HL-60/S4 treated with retinoic acid at 250 ng/mL for 4 days and 3 days (cell line): ENCODE results near the gene HACD4.
"Not testable (repeated sequence)": the region's sequence is repeated elsewhere in the genome, so short reads cannot be mapped to it uniquely, and the experiment has no call there.

ENCODE experiments used
- in situ Hi-C: fragments of 300-500 bp; cut with MboI; formaldehyde crosslinking; loops from 2 replicates; pipeline ENCODE4 v1.7.0; 2022; ENCODE audit warnings: low sequenced_read_pairs

HACD4 gene

DNA sequence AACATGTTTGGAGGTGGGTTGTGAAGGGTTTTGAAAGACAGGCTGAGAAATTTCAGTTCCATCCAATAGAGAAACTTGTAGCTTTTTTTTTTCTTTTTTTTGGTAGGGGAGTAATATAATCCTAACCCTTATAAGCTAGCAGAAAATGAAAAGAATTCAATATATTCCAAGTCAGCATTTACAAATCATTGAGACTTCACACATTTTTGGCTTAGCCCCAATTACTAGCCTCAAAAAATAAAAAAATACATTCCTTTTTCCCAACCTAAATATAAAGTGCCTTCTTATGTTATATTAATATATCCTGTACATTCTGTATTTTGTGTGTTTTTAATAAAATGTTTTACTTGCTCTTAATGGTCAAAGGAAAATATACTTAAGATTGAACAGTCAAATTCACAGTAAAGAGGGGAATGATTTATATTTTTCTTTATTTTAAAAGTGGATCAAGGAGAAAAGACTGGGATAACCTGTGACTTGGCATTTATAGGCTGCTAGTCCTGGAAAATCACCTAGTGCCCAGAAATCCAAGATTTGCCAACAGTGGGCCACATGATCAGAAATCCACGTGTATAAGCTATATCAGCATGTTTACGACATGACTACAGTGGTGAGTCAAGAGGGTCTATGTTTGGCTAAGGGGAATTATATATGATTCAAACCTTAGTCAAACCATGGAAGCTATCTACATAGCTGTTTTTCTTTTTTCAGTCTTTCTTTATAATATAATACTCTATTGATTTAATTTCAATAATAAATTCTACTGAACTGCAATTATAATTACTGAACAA lies 14.5 kb downstream of the HACD4 start:
- in situ Hi-C loops, result no loop called here

DNA sequence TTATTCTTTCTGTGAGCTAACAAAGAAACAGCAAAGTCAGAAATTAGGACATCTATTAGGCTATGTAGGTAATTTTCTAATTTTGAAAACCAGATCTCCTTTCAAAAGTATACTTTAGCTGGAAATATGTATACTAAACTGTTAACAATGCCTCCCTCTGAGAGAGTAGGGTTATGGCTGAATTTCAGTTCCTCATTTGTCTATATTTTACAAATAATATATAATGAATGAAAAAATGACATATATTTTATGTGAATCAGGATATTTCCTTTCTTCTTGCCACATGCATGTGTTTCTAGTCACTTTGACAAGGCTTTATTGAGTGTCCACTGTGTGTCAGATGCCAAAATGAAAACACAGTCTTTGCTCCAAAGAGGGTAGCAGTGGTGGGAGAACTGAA lies 15.4 kb downstream of the HACD4 start:
- in situ Hi-C loops, result no loop called here

DNA sequence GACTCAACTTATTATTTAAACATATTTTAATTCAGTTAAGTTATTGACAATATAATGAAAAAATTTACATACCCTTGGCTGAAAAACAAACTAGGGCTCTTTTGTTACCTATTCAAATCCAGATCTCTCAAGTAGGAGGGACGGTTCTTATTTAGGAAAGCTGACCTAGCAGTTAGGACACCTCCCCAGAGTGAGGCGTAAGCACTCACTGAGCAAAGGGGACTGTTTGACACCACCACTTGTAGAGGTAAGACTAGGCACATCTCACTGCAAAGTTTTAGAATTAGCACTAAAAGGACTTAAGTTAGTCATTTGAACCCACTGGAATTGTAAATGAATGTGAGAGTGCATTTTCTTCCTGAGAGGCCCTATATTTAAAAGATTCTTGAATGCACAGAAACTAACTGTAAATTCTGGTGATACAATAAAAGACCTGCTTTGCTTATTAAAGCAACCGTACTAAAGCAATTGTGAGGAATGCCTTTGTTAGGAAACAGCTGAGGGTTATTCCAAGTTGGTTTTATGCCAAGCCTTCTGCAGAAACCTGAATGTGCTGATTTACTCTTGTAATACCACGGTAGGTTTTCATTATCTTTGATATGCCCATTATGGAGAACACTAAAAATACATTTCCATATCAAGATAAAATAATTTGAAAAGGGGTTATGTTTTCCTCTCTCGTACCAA lies 16.2 kb downstream of the HACD4 start:
- in situ Hi-C loops, result no loop called here

DNA sequence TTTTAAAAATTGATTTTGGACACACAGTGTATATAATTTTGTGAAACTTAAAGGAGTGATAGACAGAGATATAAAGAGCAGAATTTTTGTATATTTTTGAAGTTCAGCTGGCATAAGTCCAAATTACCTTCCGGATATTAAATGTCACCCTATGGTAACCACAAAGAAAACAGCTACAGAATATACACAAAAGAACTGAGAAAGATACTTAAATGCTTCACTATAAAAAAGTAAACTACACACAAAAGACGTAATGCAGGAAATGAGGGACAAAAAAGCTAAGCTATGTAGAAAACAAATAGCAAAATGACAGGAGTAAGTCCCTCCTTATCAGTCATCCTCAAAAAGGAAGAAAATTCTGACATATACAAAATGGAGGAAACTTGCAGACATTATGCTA lies 29.4 kb downstream of the HACD4 start:
- in situ Hi-C loops, result no loop called here

DNA sequence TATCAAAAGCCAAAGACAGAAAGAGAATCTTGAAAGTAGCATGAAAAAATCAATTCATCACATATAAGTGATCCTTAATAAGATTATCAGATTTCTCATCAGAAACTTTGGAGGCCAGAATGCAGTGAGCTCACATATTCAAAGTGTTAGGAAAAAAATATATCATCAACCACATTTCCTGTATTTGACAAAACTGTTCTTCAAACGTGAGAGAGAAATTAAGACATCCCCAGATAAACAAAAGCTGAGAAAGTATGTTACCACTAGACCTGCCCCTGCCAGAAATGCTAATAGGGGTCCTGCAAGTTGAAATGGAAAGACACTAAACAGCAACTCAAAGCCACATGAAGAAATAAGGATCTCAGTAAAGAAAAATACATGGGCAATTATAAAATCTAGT lies 29.9 kb downstream of the HACD4 start:
- in situ Hi-C loops, result no loop called here

DNA sequence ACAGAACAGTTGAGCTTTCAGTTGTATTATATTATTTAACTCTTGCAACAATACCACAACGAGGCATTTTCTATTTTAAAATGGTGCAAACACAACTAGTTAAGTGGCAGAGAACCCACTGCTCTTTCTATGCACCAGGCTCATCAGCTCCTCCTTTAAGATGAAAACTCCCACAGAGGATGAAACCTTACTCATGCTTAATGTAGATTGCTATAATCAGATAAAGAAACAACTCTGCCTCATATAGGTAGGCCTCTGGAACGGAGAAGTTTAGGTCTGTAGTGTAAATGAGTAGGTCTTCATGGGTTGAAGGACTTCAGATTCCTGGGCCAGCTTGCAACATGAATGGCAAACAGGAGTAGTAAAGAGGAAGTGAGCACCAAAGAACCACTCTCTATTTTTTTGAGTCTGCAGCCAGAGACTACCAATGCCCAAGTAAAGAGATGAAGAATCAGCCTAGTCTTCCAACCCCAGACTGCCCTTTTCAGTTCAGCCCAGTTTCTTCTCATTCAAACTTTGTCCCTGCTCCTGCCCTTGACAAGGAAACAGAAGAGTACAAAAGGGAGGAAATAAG lies 33.9 kb downstream of the HACD4 start:
- in situ Hi-C loops, result no loop called here

DNA sequence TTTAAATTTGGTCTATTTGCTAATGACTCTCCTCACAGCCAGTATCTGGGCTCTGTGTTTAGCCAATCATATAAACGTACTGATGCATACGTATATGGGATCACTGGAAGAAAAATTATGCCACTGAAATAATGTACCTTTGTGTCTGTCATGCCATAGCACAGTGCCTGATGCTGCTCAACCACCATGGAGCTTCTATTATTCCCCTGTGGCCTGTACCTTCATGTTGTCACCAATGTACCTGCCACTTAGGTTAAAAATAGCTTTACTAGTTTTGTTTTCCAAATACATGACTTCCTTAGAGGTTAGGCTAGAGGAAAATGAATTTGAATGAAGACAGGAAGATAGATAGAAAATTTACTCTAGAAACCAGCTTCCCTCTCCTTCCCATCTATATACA lies 34.6 kb downstream of the HACD4 start:
- in situ Hi-C loops, result no loop called here

DNA sequence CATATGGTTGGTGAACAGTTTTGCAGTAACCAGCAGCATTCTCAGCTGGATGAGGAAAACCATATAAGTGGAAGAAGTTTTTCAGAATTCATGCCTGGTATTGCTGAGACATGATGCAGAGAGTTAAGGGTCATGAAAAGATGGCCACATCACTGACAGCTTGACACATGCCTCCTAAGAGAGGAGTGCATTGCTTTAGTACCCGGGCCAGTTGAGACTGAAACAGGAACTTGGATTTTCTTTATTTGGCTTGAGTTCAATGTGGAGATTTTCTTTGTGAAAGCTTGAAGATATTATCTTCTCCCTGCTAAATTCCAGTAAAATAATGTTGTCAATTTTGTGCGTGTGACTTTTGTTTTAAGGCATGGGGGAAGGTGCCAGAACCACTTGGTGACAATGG lies 35.8 kb downstream of the HACD4 start:
- in situ Hi-C loops, result no loop called here

DNA sequence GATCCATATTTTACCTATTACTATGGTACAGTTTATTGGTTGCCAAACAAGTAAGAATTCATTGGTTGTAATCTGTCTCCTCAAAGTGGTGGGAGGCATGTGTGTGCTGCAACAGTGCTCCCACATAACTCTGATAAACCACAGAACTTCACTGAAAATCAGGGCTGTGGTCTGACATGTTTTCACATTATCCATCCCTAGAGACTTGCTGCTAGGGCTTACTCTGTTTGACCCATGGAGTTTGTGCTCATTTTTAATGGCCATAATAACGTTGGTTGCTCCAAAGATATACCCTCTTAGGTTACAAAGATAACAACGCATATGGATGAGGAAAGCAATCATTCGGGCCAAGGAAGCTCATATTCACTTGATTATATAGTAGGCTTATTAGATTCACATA lies 37.0 kb downstream of the HACD4 start:
- in situ Hi-C loops, result no loop called here

DNA sequence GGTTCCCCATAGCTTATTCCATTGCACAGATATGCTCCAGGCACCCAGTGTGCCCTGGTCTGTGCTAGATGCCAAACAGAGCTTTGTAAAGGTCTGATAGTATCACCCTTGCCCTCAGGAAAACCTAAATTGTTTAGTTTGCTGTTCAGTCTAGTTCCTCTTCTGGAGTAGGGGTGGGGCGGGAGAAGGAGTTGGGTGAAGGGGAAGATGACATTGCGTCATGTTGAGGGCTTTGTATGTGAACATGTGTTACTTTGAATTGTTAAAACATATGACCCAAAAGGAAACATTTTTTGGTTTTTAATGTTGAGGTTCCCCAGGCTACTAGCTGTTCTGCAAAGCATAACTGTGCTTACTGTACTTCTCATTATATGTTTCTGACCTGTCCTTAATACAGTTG lies 40.6 kb downstream of the HACD4 start:
- in situ Hi-C loops, result no loop called here

DNA sequence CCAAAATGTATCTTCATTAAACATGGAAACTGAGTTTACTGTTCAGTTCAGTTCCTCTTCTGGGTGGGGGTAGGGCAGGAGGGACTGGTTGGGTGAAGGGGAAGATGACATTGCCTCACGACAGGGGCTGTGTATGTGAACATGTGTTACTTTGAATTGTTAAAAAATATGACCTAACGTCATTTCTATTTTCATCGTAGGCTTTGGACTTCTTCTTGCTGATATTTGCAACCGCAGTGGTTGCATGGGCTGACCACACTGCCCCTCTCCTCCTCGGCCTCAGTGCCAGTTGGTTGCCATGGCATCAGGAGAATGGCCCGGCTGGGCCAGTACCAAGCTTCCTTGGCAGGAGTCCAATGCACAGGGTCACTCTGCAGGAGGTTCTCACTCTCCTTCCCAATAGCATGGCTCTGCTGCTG lies 41.5 kb downstream of the HACD4 start:
- in situ Hi-C loops, result no loop called here

DNA sequence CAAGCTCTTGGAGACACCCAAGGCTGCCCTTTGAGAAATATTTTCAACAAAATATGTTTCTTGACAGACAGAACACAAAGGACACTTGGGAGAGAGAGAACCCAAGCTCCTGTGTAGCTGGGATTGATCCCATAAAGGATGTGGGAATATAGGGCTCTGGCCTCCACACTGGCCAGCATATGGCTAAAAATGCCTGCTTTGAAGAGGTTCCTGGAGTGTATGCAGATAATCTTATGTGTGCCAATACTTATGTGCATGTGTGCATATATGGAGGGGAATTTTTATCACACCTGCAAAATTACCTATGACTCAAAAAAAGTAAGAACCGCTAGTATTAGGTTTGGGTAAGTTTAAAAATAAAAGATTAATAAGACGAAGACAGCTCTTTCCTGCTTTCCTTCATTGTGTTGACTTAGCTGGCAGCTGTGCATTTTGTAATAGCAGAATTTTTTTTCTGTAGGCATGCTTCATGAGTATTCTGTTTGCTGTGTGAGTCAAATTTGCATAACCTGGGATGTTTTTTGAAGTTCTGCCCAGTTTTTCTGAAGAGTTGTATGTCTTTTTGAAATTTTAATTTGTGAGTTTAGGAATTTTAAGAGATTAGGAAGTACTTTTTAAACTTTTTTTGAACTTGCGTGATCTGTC lies 42.6 kb downstream of the HACD4 start:
- in situ Hi-C loops, result no loop called here

DNA sequence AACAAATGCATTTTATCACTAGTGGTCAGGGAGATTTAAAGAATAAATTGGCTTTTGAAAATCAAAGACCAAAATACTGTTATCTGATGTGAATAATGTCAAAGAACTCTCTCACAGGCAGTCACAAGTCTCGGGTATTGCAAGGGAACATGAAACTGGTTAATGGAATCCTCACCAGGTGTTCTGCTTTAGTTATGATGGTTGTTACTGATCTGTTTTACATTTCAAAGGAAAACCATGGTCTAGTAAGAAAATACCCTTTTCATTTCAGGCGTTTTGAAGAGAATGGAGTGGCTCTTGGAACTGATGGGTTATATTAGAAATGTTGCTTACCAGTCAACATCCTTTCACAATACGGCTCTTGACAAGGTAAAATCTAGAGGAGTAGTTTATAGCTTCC lies 43.4 kb downstream of the HACD4 start:
- in situ Hi-C loops, result no loop called here

DNA sequence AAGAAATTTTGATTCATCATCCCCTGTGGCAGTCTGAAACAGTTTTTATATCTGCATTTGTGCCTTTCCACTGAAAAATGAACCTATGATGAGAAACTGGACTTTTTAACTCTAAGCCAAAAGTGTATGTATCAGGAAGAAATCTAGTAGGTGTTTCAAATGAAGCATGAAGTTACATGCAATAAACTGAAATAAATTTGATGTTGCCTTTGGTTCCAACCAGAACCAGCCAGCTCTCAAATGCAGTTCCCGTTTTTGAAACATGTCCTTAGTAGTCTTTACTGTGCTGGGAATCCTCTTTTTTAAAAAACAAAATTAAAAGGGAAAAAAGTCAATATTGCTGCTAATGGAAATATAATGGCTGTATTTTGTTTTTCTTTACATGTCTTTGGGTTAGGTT lies 43.9 kb downstream of the HACD4 start:
- in situ Hi-C loops, result no loop called here

DNA sequence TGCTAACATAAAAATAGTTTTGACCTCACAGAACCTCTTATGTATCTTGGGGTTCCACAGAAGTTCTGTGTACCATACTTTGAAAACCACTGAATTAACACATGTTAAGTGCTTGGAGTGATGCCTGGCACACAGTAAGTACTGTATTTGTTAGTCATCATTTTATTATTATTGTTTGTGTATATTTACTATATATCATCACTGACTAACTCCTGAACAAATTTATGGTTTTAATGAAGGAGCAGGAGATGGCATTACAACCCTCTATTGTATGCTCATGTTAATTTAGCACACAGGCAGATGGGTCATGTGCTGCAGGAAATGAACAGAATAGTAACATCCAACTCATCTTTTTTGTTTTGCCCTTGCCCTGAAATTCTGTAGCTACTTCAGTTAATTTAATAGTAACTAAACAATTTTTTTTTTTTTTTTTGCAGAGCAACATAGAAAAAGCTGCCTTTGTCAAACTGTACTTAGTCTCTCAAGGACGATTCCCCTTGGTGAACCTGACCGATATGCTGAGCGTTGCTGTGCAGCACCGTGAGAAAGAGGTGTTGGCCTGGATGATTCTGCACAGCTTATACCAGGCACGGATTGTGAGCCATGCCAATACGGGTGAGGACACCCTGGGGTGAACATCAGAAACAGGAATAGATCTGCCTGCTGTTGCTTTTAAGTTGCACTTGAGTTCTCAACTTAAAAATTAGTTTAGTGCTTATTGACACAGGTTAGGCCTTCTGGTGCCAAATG lies 45.4 kb downstream of the HACD4 start:
- in situ Hi-C loops, result no loop called here

DNA sequence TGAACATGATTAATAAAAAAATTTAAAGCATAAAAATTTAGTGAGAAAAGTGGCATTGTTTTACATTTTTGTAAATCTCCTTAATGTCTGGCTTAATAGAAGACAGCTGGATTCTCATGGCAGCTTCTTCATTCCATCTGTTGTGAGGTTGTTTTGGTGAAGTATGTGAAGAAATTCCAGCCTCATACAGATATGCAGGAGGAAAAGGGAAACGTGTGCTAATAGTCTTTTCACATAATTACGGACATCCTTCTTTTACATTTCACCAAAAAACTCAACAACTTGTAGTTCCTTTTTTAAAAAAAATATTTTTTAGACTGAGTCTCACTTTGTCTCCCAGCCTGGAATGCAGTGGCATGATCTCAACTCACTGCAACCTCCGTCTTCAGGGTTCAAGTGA lies 46.9 kb downstream of the HACD4 start:
- in situ Hi-C loops, result no loop called here

DNA sequence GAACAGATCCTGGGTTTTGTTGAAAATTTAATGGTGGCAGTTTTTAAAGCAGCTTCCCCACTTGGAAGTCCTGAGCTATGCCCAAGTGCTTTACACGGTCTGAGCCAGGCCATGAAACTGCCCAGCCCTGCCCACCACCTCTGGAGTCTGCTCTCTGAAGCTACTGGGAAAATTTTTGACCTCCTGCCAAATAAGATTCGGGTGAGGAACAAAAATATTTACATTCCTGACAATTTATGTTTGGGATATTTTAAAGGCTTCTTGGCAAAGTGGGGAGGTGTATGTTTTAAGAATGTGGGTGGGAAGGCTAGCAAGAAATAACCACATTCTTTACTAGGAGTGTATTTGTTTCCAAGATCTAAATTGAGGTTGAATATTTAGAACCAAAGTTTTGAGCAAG lies 50.0 kb downstream of the HACD4 start:
- in situ Hi-C loops, result no loop called here

DNA sequence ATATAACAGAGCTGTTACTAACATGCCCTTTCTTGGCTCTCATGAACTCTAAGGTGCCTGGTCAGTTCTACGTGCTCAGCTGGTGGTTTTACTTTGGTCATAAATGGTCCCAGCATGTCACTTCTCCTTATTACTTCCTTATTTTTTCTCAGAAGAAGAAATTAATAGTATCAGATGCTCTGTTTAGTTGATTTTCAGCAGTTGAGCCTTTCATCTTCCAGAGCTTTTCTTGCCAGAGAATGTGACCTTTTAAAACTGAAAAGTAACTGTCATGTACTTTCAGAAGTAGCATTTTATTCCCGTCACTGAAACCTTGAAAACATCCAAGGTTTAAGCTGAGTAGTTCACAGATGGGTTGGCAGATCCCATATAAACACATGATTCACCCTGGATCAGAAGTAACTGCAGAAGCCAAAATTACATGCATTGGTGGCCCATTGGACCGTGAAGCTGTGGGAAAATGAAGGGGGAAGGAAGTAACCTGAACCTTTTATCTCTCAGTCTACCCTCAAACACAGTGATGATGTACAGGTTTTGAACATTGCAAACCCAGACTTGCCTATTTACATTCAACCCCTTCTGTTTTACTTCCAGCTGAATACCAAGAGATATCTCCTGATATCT lies 50.5 kb downstream of the HACD4 start:
- in situ Hi-C loops, result no loop called here

DNA sequence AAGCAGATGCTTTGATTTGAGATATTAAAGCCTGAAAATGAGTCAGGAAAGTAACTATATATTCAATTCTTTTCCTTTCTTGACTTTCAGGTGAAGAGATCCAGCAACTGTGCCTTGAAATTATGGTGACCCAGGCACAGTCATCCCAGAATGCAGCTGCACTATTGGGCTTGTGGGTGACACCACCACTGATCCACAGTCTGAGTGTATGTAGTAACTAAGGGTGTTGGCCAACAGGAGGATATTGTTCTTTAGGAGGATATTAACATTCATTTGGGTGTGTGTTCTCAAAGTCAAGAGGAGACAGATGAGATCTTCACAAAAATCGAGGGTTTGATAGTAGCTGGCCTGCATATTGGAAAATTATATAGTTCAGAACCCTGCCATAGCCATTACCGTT lies 53.2 kb downstream of the HACD4 start:
- in situ Hi-C loops, result no loop called here

DNA sequence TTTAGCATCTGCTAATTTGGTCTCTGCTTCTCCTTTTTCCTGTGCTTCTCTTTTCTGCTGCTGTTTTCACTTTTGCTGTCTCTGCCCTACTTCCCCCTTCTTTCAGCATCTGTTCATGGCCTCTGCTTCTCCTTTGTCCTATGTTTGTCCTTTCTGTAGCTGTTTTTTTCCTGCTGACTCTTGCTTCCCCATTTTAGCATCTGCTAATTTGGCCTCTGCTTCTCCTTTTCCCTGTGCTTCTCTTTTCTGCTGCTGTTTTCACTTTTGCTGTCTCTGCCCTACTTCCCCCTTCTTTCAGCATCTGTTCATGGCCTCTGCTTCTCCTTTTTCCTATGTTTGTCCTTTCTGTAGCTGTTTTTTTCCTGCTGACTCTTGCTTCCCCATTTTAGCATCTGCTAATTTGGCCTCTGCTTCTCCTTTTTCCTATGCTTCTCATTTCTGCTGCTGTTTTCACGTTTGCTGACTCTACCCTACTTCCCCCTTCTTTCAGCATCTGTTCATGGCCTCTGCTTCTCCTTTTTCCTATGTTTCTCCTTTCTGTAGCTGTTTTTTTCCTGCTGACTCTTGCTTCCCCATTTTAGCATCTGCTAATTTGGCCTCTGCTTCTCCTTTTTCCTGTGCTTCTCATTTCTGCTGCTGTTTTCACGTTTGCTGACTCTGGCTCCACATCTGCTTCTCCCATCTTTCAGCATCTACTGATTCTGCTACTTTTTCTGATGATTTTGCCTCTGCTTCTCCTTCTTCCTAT lies 57.1 kb downstream of the HACD4 start:
- in situ Hi-C loops, result not testable (repeated sequence)
